Glomerular visceral epithelial cell (primary cell): ENCODE measurements around the gene MRPL55.

Experiments
- DNase-seq: peaks from one replicate; pipeline ENCODE4 v3.0.0-alpha.2; 2016; ENCODE audit errors: extremely low spot score

Gene MRPL55

GRCh38 chr1:228109073-228109961, at the start of gene MRPL55:
TSS of gene MRPL55 (minus strand) at chr1:228109299. CDS start at chr1:228108260, 1,039 bp downstream.
- peak; percentile 95 for DNase-seq

- DNase-seq = no peak
Observed at GRCh38 chr1:228158151-228159007, 49.3 kb upstream of the MRPL55 start.

GRCh38 chr1:228157729-228158126, 48.6 kb upstream of the MRPL55 start:
- no peak for DNase-seq

- no peak for DNase-seq
Observed at GRCh38 chr1:228156941-228157728, 48.0 kb upstream of the MRPL55 start.

- no peak for DNase-seq
Observed at GRCh38 chr1:228156515-228156881, 47.4 kb upstream of the MRPL55 start.

GRCh38 chr1:228155596-228156514, 46.8 kb upstream of the MRPL55 start:
- DNase-seq = no peak

- DNase-seq = no peak
Observed at GRCh38 chr1:228154670-228155571, 45.8 kb upstream of the MRPL55 start.

- DNase-seq = no peak
Observed at GRCh38 chr1:228154021-228154669, 45.0 kb upstream of the MRPL55 start.

- DNase-seq = no peak
Observed at GRCh38 chr1:228152918-228153258, 43.8 kb upstream of the MRPL55 start.

GRCh38 chr1:228152097-228152917, 43.2 kb upstream of the MRPL55 start:
- DNase-seq = no peak

GRCh38 chr1:228151180-228151925, 42.3 kb upstream of the MRPL55 start:
- DNase-seq = no peak

- DNase-seq = peak; percentile 32
Observed at GRCh38 chr1:228150461-228151179, 41.5 kb upstream of the MRPL55 start.

GRCh38 chr1:228150120-228150460, 41.0 kb upstream of the MRPL55 start:
- no peak for DNase-seq

- DNase-seq = no peak
Observed at GRCh38 chr1:228149406-228150119, 40.5 kb upstream of the MRPL55 start, which contains the start of gene GJC2. TSS of gene GJC2 (plus strand) at chr1:228149930. CDS start at chr1:228157759, 7,829 bp downstream.

GRCh38 chr1:228148935-228149405, 39.9 kb upstream of the MRPL55 start:
- no peak for DNase-seq

GRCh38 chr1:228148196-228148861, 39.2 kb upstream of the MRPL55 start:
- DNase-seq = no peak
